Rectal smooth muscle tissue (tissue), 1 donor: ENCODE measurements around the gene ADGRL1.
A peak's percentile ranks its signal among the peaks of the same experiment; 100 is the strongest.

Source experiments
- H3K27ac ChIP-seq: one replicate; pipeline ENCODE4 v1.7.0; 2013; ENCODE audit warnings: low read depth, low read length, inconsistent platforms
- H3K27me3 ChIP-seq: one replicate; pipeline ENCODE4 v1.7.0; 2013; ENCODE audit warnings: low read length; ENCODE audit not compliant: control insufficient read depth, insufficient read depth
- H3K36me3 ChIP-seq: one replicate; pipeline ENCODE4 v1.7.0; 2013; ENCODE audit warnings: low read length; ENCODE audit not compliant: control insufficient read depth, insufficient read depth
- H3K4me1 ChIP-seq: one replicate; pipeline ENCODE4 v1.7.0; 2013; ENCODE audit warnings: low read length; ENCODE audit not compliant: control insufficient read depth, insufficient read depth
- H3K4me3 ChIP-seq: one replicate; pipeline ENCODE4 v1.7.0; 2013; ENCODE audit warnings: low read length
- H3K9ac ChIP-seq: one replicate; pipeline ENCODE4 v1.7.0; 2013; ENCODE audit warnings: low read length

ADGRL1 gene

DNA sequence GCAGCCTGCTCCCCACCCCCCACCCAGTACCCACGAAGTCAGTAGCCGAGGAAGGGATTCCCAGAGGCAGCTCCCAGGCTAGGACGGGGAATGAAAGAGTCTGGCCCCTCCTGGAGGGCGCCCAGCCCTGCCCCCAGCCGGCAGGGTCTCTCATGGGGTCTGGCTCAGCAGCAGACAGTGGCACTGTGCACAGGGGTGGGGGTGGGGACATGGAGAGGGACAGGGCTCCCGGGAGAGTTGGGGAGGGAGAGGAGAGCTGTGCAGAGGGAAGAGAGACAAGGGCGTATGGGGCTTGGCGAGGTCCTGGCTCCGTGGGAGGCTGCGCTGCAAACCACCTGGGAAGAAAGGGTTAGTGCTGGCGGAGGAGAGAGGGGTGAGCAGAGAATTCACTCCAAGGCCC, 41.9 kb downstream of the ADGRL1 start:
- H3K27me3 ChIP-seq = no peaks in the 10 kb centered on the region
- no peak overlapping the region for H3K9ac ChIP-seq
- H3K36me3 ChIP-seq = peaks cover 5% of the 10 kb centered on the region
- H3K4me3 ChIP-seq = no peak overlapping the region
- no peaks in the 10 kb centered on the region for H3K4me1 ChIP-seq
- H3K27ac ChIP-seq = no peak overlapping the region

DNA sequence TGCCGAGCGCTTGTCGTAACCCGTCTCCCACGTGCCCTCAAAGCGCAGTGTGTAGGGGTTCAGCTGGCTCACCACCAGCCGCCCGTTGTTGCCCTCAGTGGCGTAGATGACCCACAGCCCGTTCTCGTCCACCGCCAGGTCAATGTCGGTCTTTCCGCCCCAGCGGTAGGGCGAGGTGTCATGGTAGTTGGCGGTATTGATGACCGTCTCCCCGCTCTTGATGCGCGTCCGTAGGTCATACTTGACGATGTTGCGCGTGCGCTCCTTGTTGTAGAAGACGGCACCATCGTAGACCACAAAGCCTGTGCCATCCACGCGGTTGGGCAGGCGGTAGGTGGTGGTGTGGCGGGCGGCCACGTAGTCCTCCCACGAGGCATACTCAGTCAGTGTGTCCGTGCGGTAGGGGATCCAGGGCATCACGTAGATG, 43.1 kb downstream of the ADGRL1 start:
- Histone ChIP-seq H3K4me1 (no peaks in the 10 kb centered on the region), H3K4me3 (no peak overlapping the region), H3K9ac (no peak overlapping the region), H3K36me3 (peaks cover 6% of the 10 kb centered on the region), H3K27me3 (no peaks in the 10 kb centered on the region), H3K27ac (no peak overlapping the region)

DNA sequence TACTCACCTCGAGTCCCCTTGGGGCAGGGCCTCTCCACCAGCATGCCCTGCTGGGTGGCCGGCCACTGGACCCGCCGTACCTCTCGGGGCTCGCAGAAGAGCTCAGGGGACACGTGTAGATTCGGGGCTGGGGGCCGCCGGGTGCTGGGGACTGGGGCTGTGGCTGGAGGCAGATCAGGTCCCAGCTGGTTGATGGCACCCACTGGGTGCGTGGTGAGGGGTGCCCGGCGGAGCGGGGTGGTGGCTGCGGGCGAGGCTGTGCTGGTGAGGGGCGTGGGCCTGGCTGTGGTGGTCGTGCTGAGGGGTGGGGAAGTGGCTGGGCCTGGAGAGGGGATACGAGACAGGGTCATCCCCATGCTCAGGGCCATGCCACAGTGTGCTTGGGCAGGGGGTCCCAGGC, 44.7 kb downstream of the ADGRL1 start:
- H3K9ac ChIP-seq = no peak overlapping the region
- no peaks in the 10 kb centered on the region for H3K27me3 ChIP-seq
- H3K27ac ChIP-seq = no peak overlapping the region
- H3K36me3 ChIP-seq = peaks cover 15% of the 10 kb centered on the region
- no peak overlapping the region for H3K4me3 ChIP-seq
- H3K4me1 ChIP-seq = no peaks in the 10 kb centered on the region

DNA sequence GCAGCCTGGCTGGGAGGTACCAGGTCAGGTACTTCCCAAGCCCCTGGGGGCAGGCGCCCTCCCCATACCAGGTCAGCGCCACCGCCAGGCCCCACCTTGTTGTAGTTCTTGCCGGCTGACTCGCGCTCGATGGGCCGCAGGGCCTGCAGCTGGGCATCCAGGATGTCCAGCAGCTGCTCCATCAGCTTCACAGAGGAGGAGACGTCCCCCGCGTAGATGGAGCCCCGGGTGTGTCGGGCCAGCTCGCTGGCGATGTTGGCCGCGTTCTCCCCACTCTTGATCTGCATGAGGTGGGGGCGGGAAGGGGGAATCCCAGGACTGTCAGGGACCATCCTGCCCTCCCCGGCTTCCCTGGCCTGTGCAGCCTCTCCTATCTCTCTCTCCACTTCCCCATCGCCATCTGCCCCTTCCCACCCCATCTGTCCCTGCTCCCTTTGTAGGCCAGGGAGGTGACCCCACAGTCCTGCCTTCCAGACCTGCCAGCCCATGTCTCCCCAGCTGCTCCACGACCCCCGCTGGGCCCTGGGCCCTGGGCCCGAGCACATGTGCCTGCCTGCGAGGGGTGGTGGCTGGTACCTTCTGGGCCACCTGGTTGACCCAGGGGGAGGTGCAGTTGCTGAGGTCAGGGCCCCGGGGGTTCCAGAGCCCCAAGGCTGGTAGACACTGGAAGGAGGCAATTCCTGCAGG, 45.8 kb downstream of the ADGRL1 start:
- Histone ChIP-seq H3K27me3 (no peaks in the 10 kb centered on the region), H3K9ac (no peak overlapping the region), H3K4me3 (no peak overlapping the region), H3K4me1 (no peaks in the 10 kb centered on the region), H3K36me3 (peaks cover 20% of the 10 kb centered on the region), H3K27ac (no peak overlapping the region)

DNA sequence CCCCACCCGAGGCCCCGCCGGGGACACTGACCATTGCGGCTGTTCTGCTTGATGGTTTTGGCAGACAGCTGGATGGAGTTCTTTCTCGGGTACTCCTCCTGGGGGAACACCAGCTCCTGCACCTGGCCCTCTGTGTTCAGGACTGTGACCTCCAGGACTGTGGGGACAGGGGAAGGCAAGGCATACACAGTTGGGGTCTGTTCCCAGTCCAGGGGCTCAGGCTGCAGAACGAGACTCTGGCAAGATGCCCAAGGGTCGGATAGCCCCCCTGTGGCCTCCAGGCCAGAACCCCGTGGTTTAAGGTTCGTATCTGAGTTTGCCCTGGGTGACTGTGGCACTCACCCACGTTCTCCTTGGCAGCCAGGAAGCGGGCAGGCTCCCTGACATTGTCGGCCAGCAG, 46.9 kb downstream of the ADGRL1 start:
- H3K9ac ChIP-seq = no peak overlapping the region
- no peaks in the 10 kb centered on the region for H3K27me3 ChIP-seq
- no peak overlapping the region for H3K4me3 ChIP-seq
- H3K27ac ChIP-seq = no peak overlapping the region
- H3K4me1 ChIP-seq = no peaks in the 10 kb centered on the region
- H3K36me3 ChIP-seq = peaks cover 20% of the 10 kb centered on the region

DNA sequence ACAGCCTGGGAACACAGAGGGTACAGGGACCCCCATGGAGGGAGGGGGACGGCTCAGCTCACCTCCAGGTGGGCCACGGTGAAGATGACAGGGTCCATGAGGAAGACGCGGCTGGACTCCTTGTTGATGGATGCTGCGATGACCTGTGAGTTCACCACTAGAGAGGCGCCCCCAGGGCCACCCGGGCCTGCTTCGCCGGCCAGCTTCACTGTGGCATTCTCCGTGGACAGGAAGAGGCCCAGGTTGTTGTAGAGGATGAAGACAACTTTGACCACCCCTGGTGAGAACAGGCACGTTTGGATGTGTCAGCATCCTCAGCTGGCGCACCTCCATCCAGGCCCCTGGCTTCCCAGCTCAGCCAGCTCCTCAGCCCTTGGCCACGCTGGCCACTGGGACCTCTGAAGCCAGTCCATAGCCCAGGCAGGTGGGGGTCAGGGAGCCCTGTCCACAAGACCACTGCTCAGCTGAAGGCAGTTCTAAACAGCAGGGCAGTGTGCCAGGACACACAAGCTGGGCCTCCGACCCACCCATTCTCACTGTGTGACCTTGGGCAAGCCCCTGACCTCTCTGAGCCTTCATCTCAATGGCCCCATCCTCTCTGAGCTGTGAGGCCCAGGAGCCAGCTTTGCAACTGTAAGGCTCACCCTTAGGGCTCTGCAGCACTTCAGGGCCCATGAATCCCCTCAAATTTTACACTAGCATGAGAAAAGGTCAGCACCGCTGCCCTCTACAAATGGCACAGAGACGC, 47.5 kb downstream of the ADGRL1 start:
- Histone ChIP-seq H3K27me3 (no peaks in the 10 kb centered on the region), H3K4me3 (no peak overlapping the region), H3K36me3 (peaks cover 20% of the 10 kb centered on the region), H3K27ac (no peak overlapping the region), H3K9ac (no peak overlapping the region), H3K4me1 (no peaks in the 10 kb centered on the region)

DNA sequence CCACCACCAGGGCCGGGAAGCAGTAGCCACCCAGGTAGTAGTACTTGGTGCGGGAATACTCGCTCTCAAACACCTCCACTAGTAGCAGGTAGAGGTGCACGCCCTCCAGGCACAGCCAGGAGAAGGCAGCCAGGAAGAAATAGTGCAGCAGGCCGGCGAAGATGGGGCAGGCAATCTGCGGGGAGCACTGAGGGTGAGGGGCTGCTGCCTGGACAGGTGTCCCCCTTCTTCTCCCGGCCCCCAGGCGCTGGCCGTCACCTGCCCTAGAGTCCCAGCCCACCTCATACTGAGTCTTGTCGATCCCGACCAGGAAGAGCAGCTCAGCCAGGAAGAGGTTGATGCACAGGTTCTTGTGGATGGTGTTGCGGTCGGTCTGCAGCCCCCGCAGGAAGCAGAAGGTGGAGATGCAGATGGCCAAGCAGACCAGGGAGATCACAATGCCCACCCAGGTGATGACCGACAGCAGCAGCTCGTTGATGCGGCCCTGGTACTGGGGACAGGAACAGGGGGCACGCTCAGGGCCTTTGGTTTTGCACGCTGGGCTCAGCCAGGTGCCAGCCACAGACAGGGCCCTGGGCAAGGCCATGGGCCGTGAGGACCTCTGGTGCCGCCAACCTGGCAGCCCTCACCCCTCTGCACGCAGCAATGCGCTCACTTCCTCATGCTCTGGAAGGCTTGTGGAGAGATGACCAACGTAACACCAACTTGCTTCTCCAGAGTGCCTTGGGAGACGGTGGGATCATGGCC, 48.8 kb downstream of the ADGRL1 start:
- H3K36me3 ChIP-seq = peaks cover 24% of the 10 kb centered on the region
- no peaks in the 10 kb centered on the region for H3K27me3 ChIP-seq
- no peak overlapping the region for H3K27ac ChIP-seq
- H3K4me1 ChIP-seq = no peaks in the 10 kb centered on the region
- no peak overlapping the region for H3K9ac ChIP-seq
- H3K4me3 ChIP-seq = no peak overlapping the region

DNA sequence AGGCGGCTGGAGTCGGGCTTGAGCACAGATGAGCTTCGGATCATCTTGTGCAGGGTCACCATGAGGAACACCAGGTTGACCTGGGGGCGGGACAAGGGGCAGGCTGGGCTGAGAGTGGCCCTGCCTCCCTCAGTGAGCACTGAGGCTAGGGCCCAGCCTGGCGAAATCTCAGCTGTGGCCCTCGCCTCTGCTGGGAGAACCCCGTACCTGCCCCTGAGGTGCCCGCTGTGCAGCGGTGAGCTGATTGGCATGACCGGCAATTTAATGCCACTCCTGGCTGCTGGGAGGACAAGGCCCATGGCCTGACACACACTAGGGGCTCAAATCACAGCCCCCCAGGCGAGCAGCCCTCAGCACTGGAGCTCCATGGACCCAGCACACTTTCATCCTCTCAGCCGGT, 49.8 kb downstream of the ADGRL1 start:
- Histone ChIP-seq H3K27me3 (no peaks in the 10 kb centered on the region), H3K4me1 (no peaks in the 10 kb centered on the region), H3K27ac (no peak overlapping the region), H3K4me3 (no peak overlapping the region), H3K36me3 (peaks cover 26% of the 10 kb centered on the region), H3K9ac (no peak overlapping the region)

DNA sequence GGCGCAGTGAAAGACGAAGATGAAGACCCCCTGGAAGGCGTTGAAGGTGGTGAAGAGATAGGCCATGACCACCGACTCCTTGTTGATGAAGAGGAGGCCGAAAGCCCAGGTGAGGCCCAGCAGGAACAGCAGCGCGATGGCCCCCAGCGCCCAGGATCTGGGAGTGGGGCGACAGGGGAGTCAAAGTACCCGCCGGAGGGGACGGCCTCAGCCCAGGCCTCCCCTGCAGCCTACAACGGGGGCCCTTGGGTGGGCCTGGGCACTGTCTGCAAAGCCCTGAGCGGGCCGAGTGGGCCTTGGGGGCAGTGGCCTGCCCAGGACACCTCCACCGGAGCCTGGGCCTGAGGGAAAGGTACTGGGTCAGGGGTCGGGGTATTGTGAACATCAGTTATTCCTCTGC, 50.6 kb downstream of the ADGRL1 start:
- Histone ChIP-seq H3K9ac (no peak overlapping the region), H3K4me1 (peaks cover 4% of the 10 kb centered on the region), H3K27ac (no peak overlapping the region), H3K27me3 (no peaks in the 10 kb centered on the region), H3K36me3 (peaks cover 26% of the 10 kb centered on the region), H3K4me3 (no peak overlapping the region)

DNA sequence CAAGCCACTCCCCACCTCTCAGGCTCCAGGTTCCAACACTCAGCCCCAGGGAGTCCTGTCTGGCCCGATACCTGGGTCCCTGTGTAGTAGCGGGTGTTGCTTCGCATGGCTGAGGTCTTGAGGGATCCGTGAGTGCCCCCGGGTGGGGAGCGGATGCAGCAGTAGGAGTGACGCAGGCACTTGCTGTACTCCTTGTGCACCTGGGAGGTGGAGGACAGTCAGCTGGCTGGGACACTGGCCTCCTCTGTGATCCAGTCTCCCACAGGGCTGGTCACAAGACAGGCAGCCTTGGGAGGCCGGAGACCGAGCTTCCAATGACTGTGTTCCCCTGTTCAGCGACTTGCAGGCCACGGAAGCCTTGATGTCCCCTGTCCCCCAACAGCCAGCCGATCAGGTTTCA, 53.3 kb downstream of the ADGRL1 start:
- Histone ChIP-seq H3K4me3 (no peak overlapping the region), H3K9ac (no peak overlapping the region), H3K27me3 (no peaks in the 10 kb centered on the region), H3K4me1 (peaks cover 20% of the 10 kb centered on the region), H3K36me3 (peaks cover 21% of the 10 kb centered on the region), H3K27ac (no peak overlapping the region)

DNA sequence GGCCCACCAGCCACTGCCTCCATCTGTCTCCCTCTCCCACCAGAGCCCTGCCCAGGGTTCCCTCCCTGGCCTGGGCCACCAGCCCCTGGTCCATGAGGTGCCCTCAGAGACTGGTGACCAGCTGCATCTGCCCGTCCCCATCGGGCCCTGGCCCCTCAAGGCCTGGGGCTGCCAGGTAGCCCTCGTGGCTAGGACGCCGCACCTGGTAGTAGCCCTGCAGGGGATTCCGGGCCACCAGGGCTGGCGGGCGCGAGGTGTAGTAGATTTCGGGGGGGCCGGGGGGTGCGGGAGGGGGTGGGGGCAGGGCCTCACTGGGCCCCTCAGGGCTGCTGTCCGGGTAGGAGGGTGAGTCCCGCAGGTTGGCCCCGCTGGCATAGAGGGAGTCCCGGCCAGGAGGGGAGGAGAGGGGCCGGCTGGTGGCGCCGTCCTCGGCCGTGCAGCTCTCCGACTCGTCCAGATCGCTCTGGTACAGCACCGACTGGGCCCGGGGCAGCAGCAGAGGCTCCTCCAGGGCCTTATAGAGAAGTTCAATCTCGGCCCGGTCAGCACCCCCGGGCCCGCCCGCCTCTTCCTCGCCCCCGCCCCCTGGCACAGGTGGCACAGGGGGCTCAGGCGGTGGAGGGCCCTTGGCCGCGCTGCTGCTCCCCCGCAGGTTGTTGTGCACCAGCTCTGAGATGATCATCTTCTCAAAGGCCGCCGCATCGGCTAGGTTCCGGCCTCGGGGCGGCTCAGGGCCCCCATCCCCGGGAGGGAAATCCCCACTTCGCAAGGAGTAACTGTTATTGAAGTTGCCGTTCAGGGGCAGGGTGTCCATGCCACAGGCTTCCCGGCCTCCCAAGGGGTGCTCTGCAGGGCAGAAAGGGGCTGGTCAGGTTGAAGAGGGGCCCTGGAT, 55.0 kb downstream of the ADGRL1 start:
- Histone ChIP-seq H3K36me3 (peaks cover 13% of the 10 kb centered on the region), H3K4me1 (peaks cover 20% of the 10 kb centered on the region), H3K27me3 (no peaks in the 10 kb centered on the region), H3K9ac (no peak overlapping the region), H3K4me3 (no peak overlapping the region), H3K27ac (peak overlapping the region; percentile 69)
